SHP77 (cell line): ENCODE results near the gene TPP1.

Source experiments
- DNase-seq, 2 experiments: peaks; one replicate each; lab custom pipeline; 2025; lab: John Stamatoyannopoulos, UW

TPP1 gene

DNA sequence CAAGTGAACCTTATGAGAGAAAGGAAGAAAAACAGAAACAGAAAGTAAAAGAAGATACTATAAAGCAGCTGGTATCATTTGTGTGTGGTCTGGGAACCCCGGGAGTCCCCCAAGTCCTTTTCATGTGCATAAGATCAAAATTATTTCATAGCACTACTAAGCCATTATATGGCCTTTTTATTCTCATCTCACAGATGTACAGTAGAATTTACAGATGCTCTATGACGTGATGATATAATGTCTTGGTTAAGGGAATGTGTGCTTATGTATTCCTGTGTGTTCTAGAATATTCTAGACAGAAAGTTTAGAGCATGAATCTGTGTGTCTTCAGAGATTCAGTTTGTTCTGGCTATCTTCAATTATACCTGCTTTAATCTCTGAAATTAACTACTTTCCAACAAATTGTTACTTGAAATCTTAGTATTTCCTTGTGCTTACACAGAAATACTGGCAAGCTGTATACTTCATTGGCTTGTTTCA lies 8.6 kb upstream of the TPP1 start:
- no peak for DNase-seq

DNA sequence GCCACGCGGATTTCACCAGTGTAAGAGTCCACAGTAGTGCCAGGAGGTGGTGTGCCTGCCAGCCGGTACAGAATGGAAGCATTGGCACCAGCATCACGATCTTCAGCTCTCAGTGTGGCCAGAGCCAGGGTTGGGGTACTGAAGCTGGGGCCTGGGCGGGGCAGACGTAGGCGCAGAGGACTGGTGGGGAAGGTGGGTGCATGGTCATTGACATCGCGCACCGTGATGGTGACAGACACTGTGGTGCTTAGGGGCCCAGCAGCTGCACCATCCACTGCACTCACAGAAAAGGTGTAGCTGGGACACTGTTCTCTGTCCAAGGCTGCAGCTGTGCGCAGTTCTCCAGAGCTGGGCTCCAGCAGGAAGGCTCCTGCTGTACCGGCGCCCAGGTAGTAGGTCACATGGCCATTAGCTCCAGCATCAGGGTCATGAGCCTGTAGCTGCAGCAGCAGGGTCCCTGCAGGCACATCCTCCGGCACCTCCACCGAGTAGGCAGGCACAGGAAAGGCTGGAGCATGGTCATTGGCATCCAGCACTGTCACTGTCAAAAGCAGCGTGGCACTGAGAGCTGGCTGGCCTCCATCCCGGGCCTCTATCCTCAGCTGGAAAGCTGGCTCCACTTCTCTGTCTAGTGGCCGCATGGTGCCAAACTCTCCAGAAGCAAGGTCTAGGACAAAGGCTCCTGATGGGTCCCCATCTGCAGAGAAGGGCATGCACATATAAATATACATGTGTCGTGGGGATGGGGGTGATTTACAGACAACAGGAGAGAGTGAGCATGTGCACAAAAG lies 7.9 kb upstream of the TPP1 start:
- DNase-seq: no peak

DNA sequence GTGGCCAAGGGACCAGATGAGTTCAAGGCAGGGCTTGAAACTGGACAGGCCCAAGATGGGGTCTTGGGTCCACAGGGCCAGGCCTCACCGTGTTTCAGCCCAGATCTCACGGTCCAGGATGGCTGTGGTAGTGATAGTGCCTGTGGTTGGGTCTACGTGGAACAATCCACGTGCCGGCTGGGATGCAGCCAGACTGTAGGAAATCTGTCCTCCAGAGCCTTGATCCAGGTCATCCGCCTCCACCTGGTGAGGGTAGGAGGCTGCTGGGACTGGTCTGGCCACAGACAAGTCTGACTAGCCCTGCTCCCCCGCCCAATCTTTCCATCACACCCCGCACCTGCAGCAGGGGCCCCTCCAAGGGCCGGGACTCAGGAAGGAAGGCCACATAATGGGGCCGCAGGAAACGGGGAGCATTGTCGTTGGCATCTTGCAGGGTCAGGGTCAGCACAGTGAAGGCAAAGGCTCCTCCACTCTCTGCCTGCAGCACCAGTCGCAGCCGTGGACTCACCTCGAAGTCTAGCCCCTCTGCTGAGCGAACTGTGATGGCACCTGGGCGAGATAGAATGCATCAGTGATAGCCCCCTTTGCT lies 6.7 kb upstream of the TPP1 start:
- no peak for DNase-seq

DNA sequence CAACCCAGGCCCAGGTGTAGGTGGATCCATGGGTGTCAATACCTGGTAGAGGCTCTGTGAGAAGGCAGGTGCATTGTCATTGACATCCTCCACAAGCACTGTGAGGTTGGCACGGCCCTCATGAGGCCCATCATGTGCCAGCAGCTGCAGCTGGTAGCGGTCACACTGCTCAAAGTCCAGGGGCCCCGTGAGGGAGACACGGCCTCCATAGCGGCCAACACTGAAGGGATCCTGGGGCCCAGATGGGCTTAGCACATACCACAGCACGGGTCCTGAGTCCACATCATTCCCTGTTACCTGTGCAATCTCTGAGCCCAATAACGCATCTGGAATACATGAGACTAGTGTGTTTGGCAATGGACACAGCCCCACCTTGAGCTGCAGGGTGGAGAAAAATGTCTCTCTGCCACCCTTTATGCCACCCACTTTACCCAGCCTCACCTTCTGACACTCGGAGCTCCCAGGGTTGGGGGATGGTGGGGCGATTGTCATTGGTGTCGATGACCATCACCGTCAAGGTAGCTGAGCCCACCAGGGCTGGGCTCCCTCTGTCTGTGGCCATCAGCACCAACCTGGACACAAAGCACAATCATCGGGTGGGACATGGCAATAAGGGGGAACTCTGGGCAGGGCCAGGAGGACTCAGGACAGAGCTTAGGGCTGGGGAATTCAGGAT lies 6.1 kb upstream of the TPP1 start:
- no peak for DNase-seq

DNA sequence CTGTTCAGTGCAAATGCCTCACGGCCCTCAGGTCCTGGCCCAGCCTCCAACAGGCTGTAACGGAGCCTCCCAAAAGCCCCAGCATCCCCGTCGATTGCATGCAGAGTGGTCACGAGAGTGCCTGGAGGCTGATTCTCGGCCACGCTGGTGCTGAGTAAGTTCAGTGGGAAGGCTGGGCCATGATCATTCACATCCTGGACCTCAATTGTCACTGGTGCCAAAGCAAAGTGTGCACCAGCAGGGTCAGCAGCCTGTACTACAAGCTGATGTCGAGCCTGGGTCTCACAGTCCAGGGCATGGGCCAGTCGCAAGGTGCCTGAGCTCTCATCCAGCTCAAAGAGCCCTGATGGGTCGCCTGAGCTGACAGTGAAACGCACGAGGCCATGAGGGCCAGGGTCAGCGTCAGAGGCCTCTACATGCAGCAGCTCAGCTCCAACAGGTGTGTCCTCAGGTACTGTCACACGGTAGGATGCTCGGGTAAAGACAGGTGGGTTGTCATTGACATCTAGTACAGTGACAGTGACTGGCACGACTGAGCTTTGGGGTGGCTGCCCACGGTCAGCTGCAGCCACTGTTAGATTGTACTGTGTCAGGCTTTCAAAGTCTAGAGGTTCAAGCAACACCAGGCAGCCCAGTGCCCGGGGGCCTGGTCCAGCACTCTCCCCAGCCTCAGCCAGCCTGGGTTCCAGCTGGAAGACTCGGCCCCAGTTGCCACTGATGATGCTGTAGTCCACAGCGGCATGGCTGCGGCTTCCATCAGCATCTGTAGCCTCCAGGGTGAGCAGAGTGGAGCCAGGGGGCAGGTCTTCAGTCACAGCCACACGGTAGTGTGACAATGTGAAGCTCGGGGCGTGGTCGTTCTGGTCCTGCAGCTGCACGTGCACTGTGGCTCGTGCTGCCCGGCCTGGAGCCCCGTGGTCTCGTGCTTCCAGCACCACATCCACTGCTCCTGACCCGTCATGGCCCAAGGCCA lies 4.5 kb upstream of the TPP1 start:
- DNase-seq: no peak

DNA sequence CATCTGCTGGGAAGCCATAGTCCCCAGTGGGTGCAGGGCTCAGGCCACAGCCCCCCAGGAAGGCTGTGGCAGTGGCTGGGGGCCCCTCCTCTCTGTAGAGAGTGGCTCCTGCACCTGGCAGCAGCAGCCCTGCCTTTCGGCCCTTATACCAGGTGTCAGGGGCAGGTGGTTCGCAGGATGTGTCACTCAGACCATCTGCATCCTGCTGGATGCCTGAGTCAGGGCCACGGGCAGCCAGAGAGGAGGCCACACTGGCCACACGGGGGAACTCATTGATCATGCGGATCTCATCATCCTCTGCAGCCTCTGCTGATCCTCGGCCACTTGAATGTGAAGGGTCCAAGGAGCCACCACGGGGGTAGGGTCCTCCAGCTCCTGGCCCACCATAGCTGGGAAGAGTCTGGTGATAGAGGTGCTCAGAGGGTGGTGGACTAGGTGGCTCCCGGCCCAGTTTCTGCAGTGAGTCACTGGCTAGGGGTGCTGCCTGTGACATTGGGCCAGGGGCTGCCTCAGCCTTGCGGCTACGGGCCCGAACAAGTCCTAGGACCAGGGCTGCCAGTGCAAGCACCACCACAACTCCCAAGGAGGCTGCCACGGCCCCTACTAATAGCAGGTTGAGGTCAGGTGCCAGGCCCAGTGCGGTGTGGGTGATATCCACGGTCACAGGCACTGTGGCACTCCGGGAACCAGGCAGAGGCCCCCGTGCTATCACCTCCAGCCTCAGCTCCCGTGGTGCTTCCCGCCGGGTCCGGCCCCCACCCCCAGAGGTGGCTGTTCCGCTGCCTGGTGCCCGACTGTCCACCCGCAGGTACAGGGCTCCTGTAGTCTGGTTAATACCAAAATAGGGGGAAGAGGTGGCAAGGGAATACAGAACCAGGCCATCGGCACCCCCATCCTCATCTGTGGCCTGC lies 3.3 kb upstream of the TPP1 start:
- DNase-seq: peak in 1 of 2 experiments; percentile 13

DNA sequence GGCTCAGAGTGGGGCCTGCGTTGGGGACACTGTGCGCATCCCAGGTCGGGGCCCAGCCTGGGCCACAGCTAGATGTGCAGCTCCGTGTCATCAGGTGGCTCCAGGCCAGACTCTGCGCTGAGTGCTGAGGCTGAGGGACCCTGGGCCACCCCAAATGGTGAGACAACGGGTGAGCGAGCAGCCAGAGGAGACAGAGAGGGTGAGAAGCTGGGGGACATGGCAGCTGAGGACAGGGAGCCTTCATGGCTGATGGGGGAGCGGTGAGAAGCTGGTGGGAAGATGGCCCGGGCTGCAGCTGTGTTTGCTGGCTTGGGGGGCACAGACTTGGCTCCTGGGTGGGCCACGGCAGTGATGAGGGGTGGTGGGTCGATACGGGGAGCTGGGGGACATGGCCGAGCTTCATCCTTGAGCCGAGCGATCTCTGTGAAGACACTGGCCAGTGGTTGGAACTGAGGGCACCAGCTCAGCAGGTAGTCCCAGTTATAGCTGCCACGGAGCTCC lies 2.5 kb upstream of the TPP1 start:
- DNase-seq: no peak

DNA sequence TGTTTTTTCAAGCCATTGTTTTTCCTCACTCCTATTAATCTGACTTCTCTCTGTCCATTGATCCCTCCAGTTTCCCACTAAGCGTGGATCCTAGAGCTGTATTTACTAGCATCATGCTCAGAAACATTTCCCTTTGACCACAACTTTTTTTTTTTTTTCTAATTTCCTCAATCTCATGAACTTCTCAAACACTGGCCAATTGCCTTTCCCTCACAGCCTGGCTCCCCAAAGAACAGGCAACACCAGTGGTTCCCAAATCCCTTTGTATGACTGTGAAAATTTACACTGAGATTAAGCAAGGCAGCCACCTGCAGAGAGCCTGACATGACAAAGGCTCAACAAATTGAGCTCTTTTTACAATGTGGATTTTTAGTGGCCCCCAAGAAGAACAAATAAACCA lies 1.4 kb upstream of the TPP1 start:
- DNase-seq: no peak

DNA sequence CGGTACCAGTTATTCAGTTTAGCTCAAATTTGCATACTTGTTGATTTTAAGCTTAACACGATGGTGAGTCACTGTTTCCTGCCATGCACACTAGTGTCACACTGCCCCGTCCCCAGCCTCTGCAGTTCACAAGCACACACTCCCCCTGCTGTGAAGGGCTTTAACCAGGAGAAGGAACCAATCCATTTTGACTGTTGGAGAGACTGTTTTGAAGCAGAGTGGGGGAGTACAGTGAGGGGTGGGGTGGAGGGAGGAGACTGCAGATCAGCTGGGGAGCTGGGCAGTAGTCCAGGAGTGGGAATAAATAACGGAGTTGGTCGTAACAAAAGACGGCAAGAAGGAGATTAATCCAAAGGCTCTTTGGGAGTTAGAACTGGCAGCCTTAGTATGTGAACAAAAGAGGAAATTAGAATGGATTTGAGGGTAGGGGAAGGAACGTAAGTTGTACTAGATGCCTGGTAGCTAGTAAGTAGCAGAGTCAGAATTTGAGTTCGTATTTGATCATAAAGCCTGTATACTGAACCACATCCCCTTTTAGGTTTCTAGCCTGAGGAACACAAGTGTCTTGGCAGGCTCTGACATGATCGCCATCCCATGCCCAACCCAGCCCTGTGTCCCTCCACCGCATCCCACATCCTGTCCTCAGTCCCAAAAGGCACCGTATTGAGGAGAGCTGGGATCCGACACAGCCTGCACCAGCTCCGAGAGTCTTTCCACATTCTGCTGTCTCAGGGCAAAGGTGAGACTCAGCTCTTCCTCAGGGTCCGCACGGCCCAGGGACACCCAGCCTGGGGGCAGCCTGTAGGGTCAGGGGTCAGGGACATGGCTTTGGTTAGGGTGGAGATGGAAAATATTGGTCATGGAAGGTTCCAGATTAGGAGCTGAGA lies 862 bp downstream of the TPP1 start:
- DNase-seq: no peak

DNA sequence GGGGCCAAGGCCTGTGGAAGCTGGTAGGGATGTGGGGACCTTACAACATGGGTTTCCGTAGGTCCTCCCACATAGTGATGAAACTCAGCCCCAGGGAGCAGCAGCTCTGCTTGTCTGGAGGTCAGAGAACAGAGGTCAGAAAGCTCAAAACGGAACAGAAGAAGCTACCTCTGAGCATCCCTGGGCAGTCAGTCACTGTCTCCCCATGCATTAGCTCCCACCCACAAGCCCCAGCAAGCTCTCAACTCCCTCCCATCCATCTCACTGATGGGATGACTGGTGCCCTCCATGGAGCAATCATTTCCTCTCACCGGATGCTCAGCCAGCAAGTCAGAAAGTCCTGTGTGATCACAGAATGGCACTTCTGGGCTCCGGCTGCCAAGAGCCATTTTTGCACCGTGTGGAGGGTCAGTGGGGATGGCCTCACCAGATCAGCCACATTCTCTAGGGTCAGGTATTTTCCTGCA lies 1.9 kb downstream of the TPP1 start:
- DNase-seq: no peak

DNA sequence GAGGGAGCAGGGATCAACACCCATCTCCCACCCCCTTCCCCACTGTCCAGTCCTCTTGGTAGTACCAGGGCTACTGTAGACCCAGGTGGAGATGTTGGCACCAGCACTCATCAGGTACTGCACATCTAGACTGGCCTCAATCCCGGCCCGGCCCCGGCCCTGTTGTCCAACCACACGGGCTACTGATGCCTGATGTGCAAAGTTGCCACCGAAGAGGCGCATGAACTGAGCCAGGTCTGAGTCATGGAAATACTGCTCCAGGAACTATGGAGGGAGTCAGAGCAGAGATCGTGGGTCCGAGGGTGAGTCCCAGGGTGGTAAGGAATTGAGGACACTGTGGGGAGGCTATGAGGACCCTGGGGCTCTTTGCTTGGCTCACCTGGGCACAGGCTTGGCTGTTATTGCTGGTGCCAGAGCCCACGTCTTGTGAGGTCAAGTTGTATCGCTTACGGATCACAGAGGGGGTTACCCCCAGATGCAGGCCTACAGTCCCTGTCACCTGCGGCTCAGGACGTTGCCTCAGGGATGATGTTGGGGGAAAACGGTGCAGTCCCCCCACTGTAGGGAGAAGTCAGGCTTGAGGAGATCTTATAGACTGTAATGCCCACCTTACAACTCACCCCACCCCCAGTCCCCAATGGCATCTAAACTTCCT lies 2.5 kb downstream of the TPP1 start:
- no peak for DNase-seq

DNA sequence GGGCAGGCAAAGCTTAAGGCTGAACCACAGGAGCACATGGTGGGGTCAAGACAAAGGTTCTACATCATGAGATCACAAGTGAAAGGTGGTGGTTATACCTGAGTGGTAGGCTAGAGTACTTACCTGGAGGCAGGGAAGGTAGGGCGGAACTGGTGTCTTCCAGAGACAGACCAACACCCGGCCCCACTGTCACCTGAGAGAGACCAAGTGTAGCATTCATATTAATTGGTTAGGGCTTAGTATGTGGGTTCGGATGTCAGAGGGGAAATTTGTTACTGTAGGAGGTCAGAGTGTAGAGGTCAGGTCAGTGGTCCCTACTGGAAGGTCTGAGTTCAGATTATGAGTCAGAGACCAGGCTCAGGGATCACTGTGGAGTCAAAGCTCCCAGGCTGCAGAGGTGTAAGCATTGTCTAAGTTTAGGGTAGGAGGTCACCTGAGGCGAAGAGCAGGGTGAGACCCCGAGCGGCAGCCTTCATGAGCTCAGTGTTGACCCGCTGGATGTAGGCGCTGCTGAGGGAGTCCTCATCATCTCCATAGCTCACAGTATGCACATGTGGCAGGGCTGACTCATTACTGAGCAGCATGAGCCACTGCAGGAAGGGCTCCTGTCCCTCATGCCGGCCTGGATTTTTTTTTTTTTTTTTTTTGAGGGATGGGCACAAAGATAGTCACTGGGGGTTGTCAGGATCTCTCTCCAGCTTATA lies 3.2 kb downstream of the TPP1 start:
- no peak for DNase-seq

DNA sequence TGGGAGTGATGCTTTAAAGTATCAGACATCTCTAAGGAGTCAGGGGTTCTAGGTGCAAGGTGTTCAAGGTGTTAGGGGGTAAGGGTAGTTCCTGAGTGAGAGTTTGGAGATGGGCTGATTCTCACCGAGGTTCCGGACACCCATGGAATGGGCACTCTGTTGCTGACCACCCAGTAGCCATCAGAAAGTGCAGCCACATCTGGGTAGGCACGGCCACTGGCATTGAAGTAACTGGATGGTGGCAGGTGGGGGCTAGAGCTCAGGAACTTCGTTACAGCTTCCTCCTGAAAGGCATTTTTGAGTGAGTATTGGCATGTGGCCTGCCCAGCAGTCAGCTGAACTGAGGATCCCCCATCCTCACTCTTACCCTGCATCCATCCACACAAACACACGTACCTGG lies 4.2 kb downstream of the TPP1 start:
- DNase-seq: no peak

DNA sequence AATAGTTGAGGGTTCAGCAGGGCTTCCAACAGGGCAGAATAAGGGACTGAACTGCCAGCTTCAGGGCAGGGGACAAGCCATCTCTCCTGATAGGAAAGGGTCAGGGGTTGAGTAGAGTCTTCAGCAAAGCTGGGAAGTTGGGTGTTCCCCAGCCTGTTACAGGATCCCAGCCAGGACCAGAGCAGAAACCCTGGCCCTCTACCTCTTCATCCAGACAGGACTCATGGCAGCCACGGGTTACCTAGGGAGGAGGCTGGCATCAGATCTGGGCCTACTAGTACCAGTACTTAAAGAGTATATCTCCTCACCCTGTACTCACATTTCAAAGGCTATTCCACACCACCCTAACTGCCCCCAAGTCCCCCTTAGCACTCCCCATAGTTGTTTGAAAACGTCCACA lies 4.8 kb downstream of the TPP1 start:
- no peak for DNase-seq

DNA sequence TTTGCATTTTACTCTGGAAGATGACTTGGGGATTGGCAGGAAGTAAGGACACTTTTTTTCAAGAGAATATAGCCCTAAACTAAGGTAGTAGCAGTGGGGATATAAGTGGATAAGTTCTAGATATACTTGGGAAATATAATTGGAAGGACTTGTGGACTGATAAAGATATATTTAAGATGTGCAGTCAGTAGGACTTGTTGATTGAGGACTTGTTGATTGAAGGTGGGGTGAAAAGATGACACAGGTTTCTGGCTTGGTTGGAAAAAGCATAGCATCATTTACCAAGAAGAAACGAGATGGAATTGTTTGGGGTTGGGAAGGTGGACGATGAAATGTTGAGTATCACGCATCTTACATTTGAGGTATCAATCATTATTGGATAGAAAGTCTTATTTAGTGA lies 5.7 kb downstream of the TPP1 start:
- no peak for DNase-seq

DNA sequence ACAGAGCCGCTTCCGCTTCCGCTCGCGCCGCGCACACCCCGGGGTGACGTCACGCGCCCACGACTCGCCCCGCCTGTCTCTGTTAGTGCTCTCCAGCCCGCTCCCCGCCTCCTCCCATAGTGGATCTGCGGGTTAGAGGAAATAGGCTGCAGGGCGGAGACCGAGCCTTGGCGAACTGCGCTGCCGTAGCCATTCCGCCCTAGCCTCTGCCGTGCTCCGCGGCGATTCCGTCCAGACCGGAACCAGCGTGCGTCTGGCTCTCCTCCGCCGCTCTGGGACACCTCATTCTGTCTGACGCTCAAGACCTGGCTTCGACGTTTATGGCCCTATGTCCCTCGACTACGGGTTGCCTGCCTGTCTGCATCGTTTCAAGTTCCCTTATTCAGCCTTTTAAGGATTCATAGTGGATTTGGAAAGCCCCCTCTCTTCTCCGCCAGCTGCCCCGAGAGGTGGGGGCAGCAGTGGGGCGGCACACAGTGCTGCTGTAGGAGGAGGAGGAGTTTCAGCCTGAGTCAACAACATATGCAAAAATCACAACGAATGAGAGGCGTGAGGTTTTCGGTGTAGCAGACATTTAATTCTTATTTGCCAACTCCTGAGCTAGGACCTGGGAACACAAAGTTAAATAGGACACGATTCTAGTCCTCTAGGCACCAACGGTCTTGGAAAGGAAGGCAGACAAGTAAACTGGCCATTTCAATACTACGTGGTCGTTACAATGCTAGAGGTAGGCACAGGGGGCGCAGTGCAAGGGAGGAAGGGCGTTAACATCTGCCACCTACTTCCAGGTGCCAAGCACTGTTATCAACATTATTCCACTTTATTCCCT lies 6.8 kb downstream of the TPP1 start, which contains the start of gene TAF10:
TSS of gene TAF10 (minus strand) at position 4 of the 829 bp plus-strand sequence. CDS start 27 bp downstream, outside the sequence.
- peak; percentile 59 to 82 for DNase-seq

DNA sequence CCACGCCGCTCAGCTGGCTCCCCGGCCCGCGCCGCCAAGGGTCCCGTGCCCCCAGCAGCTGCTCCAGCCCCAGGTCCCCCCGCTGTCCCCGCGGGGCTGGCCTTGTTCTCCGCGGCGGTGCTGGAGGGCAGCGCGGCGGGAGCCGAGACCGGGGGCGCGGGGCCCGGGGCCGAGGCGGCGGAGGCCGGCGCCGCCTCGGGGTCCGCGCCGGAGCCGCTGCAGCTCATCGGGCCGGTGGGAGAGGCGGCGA lies 7.3 kb downstream of the TPP1 start:
- no peak for DNase-seq
